Lower leg skin (tissue), 3 donors: ENCODE measurements around the gene FOXP2.

Source experiments
- CTCF ChIP-seq, 3 donors: fragments of 450-650 bp; IDR thresholded peaks; one replicate each; pipeline ENCODE4 v1.5.1; 2016; ENCODE audit warnings: antibody characterized with exemption in 3 of 3, mild to moderate bottlenecking in 3 of 3, moderate library complexity in 2 of 3
- POLR2A ChIP-seq, 2 donors: fragments of 450-650 bp; IDR thresholded peaks; one replicate each; pipeline ENCODE4 v1.6.1; 2016 to 2017; ENCODE audit warnings: antibody characterized with exemption in 2 of 2, mild to moderate bottlenecking in 1 of 2, moderate library complexity in 1 of 2

GRCh38 chr7:114419441-114420272, 5.0 kb downstream of the FOXP2 start:
- no peak for TF ChIP-seq CTCF (IDR thresholded peaks at IDR 0.05)
- TF ChIP-seq POLR2A (IDR thresholded peaks at IDR 0.05) = no peak
